Endothelial cell of umbilical vein (primary cell): ENCODE results near the gene LMO1. TPM values are rescaled to one million over a fixed set of nuclear protein-coding genes. Genes with fewer than 3 reads are reported as not detected.

Source experiments
- BruUV-seq: library from RNA; stranded (reverse); fragments of 400-500 nt; replicated peaks from 2 replicates; lab custom pipeline; 2021; lab: Mats Ljungman, UMichigan
- CTCF ChIA-PET: fragments of 300-600, 350-600 bp; sonication (Branson Sonifier 250); formaldehyde crosslinking; loops from one replicate; lab custom pipeline; 2021; ENCODE audit warnings: antibody characterized with exemption, inconsistent platforms; lab: Charles Lee
- POLR2A ChIA-PET: fragments of 300-600, 350-600 bp; sonication (Branson Sonifier 250); formaldehyde crosslinking; loops from one replicate; lab custom pipeline; 2021; ENCODE audit warnings: antibody characterized with exemption, inconsistent platforms; lab: Charles Lee
- DNase-seq: peaks from one replicate; pipeline ENCODE4 v3.0.0-alpha.2; 2011; ENCODE audit warnings: low read depth, low spot score
- FAIRE-seq: peaks from 2 replicates; lab custom pipeline; 2011; peaks lifted over from hg19 to GRCh38; lab: Jason Lieb, UNC
- H2AFZ ChIP-seq: 2 replicates; pipeline ENCODE4 v1.6.0; 2012; ENCODE audit warnings: low read depth, low read length, control low read depth, inconsistent platforms
- H3K27ac ChIP-seq: 2 replicates; pipeline ENCODE4 v1.5.1; 2011; ENCODE audit warnings: low read depth, mild to moderate bottlenecking, control low read depth, low read length, moderate library complexity; ENCODE audit not compliant: insufficient read depth
- H3K27me3 ChIP-seq, 2 experiments: 2 replicates each; pipeline versions ENCODE4 v1.6.0 to v1.6.1; 2011; ENCODE audit warnings: low read length in 2 of 2, mixed read lengths in 1 of 2; ENCODE audit not compliant: control insufficient read depth in 2 of 2, insufficient read depth in 2 of 2
- H3K36me3 ChIP-seq, 2 experiments: 2 replicates in 1 of 2; 3 replicates in 1 of 2; pipeline ENCODE4 v1.5.1; 2011; ENCODE audit warnings: low read length in 2 of 2, mild to moderate bottlenecking in 1 of 2, moderate library complexity in 1 of 2; ENCODE audit not compliant: control insufficient read depth in 2 of 2, insufficient read depth in 2 of 2; ENCODE audit errors: extremely low read depth in 1 of 2
- H3K4me1 ChIP-seq: 3 replicates; pipeline ENCODE4 v1.5.1; 2011; ENCODE audit warnings: mild to moderate bottlenecking, low read length; ENCODE audit not compliant: control insufficient read depth, insufficient read depth; ENCODE audit errors: extremely low read depth
- H3K4me2 ChIP-seq: 2 replicates; pipeline ENCODE4 v1.6.1; 2011; ENCODE audit warnings: low read length, control low read depth, mixed read lengths; ENCODE audit not compliant: insufficient read depth
- H3K4me3 ChIP-seq, 3 experiments: fragments of 200-600 bp in 1 of 3; sonication (generic), shearing (Covaris generic) in 1 of 3; replicated peaks in 1 of 3; 2 replicates each; pipeline ENCODE4 v1.5.1; 2011 to 2016; ENCODE audit warnings: control low read depth in 3 of 3, low read length in 3 of 3, mild to moderate bottlenecking in 2 of 3, inconsistent platforms in 1 of 3, low read depth in 1 of 3, moderate library complexity in 1 of 3; ENCODE audit not compliant: insufficient read depth in 1 of 3
- H3K79me2 ChIP-seq: 2 replicates; pipeline ENCODE4 v1.6.0; 2012; ENCODE audit warnings: low read length, inconsistent platforms; ENCODE audit not compliant: control insufficient read depth, insufficient read depth
- H3K9ac ChIP-seq: replicated peaks from 2 replicates; pipeline ENCODE3; 2011; ENCODE audit warnings: low read length, control low read depth; ENCODE audit not compliant: insufficient read depth; ENCODE audit errors: extremely low read depth
- H3K9me1 ChIP-seq: replicated peaks from 3 replicates; pipeline ENCODE4 v1.6.0; 2011; ENCODE audit warnings: mild to moderate bottlenecking, low read length; ENCODE audit not compliant: control insufficient read depth, insufficient read depth; ENCODE audit errors: extremely low read depth
- H3K9me3 ChIP-seq: replicated peaks from 2 replicates; pipeline ENCODE4 v1.5.1; 2012; ENCODE audit warnings: low read length, inconsistent platforms; ENCODE audit not compliant: control insufficient read depth, insufficient read depth
- H4K20me1 ChIP-seq: replicated peaks from 2 replicates; pipeline ENCODE3; 2011; ENCODE audit warnings: mild to moderate bottlenecking, low read length; ENCODE audit not compliant: control insufficient read depth, insufficient read depth; ENCODE audit errors: extremely low read depth
- EZH2 ChIP-seq: IDR thresholded peaks from 2 replicates; pipeline ENCODE4 v1.6.1; 2012; ENCODE audit warnings: borderline replicate concordance, low read depth, mild to moderate bottlenecking, moderate library complexity, low read length, inconsistent platforms; ENCODE audit not compliant: severe bottlenecking
- FOS ChIP-seq: IDR thresholded peaks from 2 replicates; pipeline ENCODE4 v1.6.1; 2011; ENCODE audit warnings: mild to moderate bottlenecking, low read length, moderate library complexity, borderline replicate concordance; ENCODE audit not compliant: insufficient read depth
- GATA2 ChIP-seq: IDR thresholded peaks from 2 replicates; pipeline ENCODE4 v1.7.0; 2011; ENCODE audit warnings: low read depth, mild to moderate bottlenecking, moderate library complexity, mixed read lengths, low read length; ENCODE audit not compliant: insufficient read length, insufficient read depth
- JUN ChIP-seq: IDR thresholded peaks from 2 replicates; pipeline ENCODE4 v1.6.1; 2011; ENCODE audit warnings: borderline replicate concordance, low read depth; ENCODE audit not compliant: insufficient read length, insufficient read depth
- MYC ChIP-seq: IDR thresholded peaks from one replicate; pipeline ENCODE4 v1.6.1; 2011; ENCODE audit warnings: mild to moderate bottlenecking, low read depth, low read length
- POLR2A ChIP-seq: IDR thresholded peaks from 2 replicates; pipeline ENCODE4 v1.6.1; 2012; ENCODE audit warnings: low read depth, mild to moderate bottlenecking, control low read depth, low read length
- POLR2AphosphoS5 ChIP-seq: IDR thresholded peaks from 2 replicates; pipeline ENCODE4 v1.6.1; 2012; ENCODE audit warnings: low read depth, mild to moderate bottlenecking, control low read depth, low read length, moderate library complexity; ENCODE audit not compliant: insufficient read depth
- dilution Hi-C: fragments of 300-500 bp; cut with MboI; formaldehyde crosslinking; loops from one replicate; pipeline ENCODE4 v1.15.0; 2019; ENCODE audit warnings: low sequenced_read_pairs; ENCODE audit not compliant: extremely low pct_ligation_motif_present
- intact Hi-C: fragments of 100-400 bp; cut with micrococcal nuclease; formaldehyde crosslinking; loops from one replicate; pipeline ENCODE4 v1.10.0; 2022
- polyA plus RNA-seq, 4 experiments: library from polyadenylated mRNA; depleted of rRNA in 3 of 4; stranded (reverse) in 3 of 4; unstranded in 1 of 4; fragments of >200 nt; gene quantifications; 2 replicates each; pipeline versions ENCODE4 v1.2.1 to v1.2.3, GENCODE V29; 2011 to 2012; ENCODE audit warnings: missing spikeins in 1 of 4
- total RNA-seq: library from RNA; stranded (reverse); gene quantifications from 2 replicates; pipeline ENCODE4 v1.2.3, GENCODE V29; 2021
- TF ChIP-seq, protein P1 (sequence below), 2 donors: IDR thresholded peaks; 1 replicate in 1 of 2; 2 replicates in 1 of 2; pipeline ENCODE4 v1.5.1; 2011; ENCODE audit warnings: low read length in 2 of 2, mild to moderate bottlenecking in 2 of 2, moderate library complexity in 2 of 2, control low read depth in 1 of 2, inconsistent platforms in 1 of 2, low read depth in 1 of 2; ENCODE audit not compliant: insufficient read depth in 1 of 2; ENCODE audit errors: extremely low read depth in 1 of 2
- TF ChIP-seq, protein P2 (sequence below): IDR thresholded peaks from 2 replicates; pipeline ENCODE4 v1.6.1; 2011; ENCODE audit not compliant: insufficient read depth, insufficient read length

The LMO1 gene
- total and polyA plus RNA-seq, 2 donors (not counting 3 experiments of a cell fraction or from before 2014, with no cell fraction given) = not detected

DNA sequence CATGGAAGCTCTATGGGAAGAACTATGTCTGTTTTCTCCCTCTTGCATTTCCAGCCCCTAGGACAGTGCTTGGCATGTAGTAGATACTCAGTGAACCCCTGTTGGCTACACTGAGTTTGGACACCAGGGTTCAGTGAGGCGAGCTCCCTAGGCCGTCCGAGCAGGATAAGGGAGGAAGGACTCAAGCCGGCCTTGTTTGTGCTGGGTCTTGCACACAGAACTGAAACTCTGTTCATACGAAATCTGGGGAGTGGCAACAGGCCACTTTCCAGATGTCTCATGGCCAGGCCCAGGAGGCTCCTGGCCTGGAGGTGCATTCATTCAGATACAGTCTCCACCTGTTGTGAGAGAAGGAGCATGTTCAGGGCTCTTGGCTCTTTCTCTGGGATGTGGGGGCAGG, 23.6 kb upstream of the LMO1 start:
- TF ChIP-seq POLR2AphosphoS5 (no peak), MYC (no peak), EZH2 (no peak), FOS (no peak), GATA2 (no peak), JUN (no peak), POLR2A (no peak)
- TF ChIP-seq, protein P1, sequence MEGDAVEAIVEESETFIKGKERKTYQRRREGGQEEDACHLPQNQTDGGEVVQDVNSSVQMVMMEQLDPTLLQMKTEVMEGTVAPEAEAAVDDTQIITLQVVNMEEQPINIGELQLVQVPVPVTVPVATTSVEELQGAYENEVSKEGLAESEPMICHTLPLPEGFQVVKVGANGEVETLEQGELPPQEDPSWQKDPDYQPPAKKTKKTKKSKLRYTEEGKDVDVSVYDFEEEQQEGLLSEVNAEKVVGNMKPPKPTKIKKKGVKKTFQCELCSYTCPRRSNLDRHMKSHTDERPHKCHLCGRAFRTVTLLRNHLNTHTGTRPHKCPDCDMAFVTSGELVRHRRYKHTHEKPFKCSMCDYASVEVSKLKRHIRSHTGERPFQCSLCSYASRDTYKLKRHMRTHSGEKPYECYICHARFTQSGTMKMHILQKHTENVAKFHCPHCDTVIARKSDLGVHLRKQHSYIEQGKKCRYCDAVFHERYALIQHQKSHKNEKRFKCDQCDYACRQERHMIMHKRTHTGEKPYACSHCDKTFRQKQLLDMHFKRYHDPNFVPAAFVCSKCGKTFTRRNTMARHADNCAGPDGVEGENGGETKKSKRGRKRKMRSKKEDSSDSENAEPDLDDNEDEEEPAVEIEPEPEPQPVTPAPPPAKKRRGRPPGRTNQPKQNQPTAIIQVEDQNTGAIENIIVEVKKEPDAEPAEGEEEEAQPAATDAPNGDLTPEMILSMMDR (IDR thresholded peaks at IDR 0.05; ENCODE audit: extremely low read depth in 1 of 2, insufficient read depth in 1 of 2, low read depth in 1 of 2, low read length in 2 of 2) = no peak
- TF ChIP-seq, protein P2, sequence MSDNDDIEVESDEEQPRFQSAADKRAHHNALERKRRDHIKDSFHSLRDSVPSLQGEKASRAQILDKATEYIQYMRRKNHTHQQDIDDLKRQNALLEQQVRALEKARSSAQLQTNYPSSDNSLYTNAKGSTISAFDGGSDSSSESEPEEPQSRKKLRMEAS = no peak
- DNase-seq = no peak

More for the DNA sequence above, 23.6 kb upstream of the LMO1 start:
- H3K27me3 ChIP-seq = peaks cover 12 to 20% of the 10 kb centered on the region in 2 experiments
- H4K20me1 ChIP-seq = no peaks in the 10 kb centered on the region
- intact Hi-C loops = no loop called here
- H3K79me2 ChIP-seq = no peaks in the 10 kb centered on the region
- no peaks in the 10 kb centered on the region for H3K4me1 ChIP-seq
- H3K9ac ChIP-seq = no peak overlapping the region
- H3K27ac ChIP-seq = no peak overlapping the region
- no TSS peak for BruUV-seq
- no peak overlapping the region for H3K4me3 ChIP-seq
- CTCF ChIA-PET = interaction anchor here (1.6 kb wide), 1 partner anchor 23 kb away, joined by 10 read pairs; the partner anchor contains the start of gene LMO1
- no peak overlapping the region for H2AFZ ChIP-seq
- H3K9me1 ChIP-seq = no peaks in the 10 kb centered on the region
- no peak overlapping the region for H3K4me2 ChIP-seq
- H3K9me3 ChIP-seq = no peaks in the 10 kb centered on the region
- no peaks in the 10 kb centered on the region for H3K36me3 ChIP-seq
- dilution Hi-C loops = no loop called here
- POLR2A ChIA-PET = no interaction called here
- FAIRE-seq = no peak
